GM12873 (cell line): Measurements from ENCODE around the gene GRB10.

Source experiments
- CTCF ChIP-seq: IDR thresholded peaks from 2 replicates; pipeline ENCODE4 v1.5.1; 2012; ENCODE audit warnings: low read depth, mild to moderate bottlenecking, moderate library complexity, low read length, control low read depth; ENCODE audit not compliant: insufficient read depth; ENCODE audit errors: missing control alignments

GRB10 gene

GRCh38 chr7:50724526-50725520, 57.9 kb downstream of the GRB10 start:
- no peak for TF ChIP-seq CTCF

GRCh38 chr7:50723888-50724287, 58.8 kb downstream of the GRB10 start:
- no peak for TF ChIP-seq CTCF

- TF ChIP-seq CTCF: no peak
Observed at GRCh38 chr7:50723173-50723572, 59.5 kb downstream of the GRB10 start.

- TF ChIP-seq CTCF: no peak
Observed at GRCh38 chr7:50721661-50722259, 60.9 kb downstream of the GRB10 start.

- TF ChIP-seq CTCF: no peak
Observed at GRCh38 chr7:50721160-50721559, 61.5 kb downstream of the GRB10 start.

GRCh38 chr7:50720295-50720694, 62.4 kb downstream of the GRB10 start:
- no peak for TF ChIP-seq CTCF

- no peak for TF ChIP-seq CTCF
Observed at GRCh38 chr7:50718876-50719275, 63.8 kb downstream of the GRB10 start.
